NOMO-1 (cell line): ENCODE measurements around the gene ABHD12.

Experiments
- DNase-seq, 2 experiments: peaks; one replicate each; lab custom pipeline; 2025; ENCODE audit not compliant: unreplicated experiment in 2 of 2; lab: John Stamatoyannopoulos, UW

The ABHD12 gene

DNA sequence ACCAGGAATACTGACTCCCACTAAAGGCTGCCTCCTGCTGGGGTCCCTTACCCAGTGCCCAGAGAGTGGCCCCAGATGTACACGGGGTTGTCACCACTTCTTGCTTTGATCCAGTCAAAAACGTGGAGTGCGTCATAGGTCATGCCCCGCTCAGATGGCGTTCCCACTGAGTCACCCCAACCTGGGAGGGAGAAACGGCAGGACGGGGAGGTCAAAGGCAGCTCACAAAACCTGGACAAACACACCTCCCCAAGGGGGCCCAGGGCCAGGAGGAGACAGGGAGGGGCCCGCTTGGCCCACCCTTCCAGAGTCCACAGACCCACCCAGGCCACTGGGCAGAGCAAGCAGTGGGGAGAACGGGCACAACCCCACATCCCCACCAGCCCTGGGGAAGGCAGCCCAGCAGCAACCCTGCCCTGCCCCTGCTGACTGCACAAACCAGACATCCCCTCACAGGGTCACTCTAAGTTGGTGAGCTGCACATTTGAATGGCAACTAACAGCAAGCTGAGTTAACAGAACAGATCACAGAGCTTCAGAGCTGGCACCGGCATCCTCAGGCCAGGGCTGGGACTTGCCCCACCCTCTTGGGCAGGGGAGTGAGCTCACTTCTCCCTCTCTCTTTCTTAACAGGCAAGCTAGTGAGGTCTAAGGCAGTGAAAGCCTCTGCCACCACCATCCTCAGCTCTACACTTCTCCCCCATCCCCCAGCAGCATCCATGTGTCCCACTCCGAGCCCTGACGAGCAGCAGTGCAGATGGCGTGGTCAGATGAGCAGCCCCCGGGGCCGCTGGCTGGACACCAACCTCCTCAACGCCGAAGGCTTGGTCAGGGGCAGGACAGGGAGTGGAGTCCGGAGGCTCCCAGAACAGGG lies 81.0 kb downstream of the ABHD12 start:
- DNase-seq, result no peak

DNA sequence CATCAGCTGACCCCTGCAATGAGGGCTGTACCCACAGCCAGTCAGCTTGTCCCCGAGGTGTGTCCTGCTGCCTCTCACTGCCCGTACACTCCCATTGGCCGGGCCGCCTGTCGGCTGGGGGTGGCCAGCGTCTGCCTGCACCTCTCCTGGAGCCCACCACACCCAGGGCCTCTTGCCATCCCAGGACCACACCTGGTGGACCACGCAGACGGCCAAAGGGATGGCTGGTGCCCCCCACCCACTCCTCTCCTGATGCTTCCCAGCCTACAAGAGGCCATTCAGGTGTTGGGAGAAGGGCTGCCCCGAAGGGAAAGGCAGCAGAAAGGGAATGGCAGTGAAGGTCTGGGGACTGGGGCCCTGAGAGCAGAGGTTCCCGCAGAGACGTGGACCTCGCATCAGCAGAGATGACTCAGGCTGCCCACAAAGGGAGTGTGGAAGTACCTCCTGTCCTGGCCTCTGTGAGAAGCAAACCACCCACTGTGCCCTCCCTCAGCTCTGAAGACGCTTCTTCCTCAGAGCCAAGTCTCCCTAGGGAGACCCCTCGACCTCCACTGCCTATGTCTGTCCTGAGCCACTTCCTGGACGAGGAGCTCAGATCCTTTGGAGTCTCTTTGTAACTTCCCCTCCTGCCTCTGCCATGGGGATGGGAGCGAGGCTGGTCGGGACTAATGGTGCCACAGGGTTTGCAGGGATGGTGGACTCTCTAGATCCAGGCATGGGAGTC lies 81.8 kb downstream of the ABHD12 start:
- no peak for DNase-seq

DNA sequence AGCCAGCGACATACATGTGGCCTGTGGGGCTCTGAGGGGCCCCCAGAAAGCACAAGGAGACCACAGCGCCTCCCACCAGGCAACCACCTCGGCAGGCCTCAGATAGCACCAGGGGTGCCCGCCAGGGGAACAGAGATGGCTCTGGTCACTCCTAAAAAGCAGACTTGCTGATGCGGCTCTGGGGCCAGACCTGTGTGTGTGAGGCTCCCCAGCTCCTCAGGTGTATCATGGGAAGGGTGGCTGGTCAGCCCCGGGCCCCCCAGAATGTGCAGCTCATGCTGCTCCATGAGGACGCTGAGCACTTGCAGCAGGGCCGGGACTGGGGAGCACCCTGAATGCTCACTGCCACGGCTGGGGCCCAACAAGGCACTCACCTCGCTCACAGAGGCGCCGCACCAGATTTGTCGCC lies 82.5 kb downstream of the ABHD12 start:
- DNase-seq, result no peak

DNA sequence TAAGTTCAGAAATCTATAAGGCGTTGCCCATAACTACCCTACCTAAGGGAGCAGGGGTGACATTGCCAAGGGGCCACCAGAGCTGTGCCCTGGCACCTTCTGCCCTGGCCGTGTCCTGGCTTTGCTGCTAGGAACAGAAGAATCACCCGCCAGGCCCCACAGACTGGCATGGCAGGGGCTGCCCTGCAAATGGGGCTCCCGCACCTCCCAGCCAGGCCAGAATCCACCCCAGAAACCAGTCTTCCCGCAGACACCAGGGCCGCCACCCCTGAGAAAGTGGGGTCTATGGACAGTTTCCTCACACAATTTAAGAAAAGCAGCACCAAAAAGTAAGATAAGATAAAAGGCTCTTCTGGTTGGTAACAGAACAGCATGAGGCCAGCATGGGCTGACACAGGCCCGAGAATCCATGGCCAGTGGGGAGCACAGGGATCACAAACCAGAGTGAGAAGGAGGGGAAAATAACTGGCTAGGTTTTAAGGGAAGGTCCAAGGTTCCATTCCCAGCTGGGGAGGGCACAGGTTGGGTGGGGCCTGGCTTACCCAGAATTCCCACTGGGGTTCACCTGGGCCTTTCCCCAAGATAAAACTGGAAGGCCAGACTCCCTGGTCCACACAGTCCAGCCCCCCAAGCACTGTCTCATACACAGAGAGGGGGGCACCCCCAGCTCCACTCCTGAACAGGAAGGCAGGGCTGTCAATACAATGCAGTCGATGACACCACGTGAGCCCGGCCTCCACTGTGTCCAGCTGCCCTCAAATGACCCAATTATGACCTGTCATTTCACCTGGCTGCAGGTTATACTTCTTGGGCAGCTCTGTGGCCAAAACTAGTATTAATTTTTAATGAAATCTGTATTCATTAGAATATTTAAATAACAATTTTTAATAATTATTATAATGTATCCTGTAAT lies 83.4 kb downstream of the ABHD12 start:
- DNase-seq, result no peak

DNA sequence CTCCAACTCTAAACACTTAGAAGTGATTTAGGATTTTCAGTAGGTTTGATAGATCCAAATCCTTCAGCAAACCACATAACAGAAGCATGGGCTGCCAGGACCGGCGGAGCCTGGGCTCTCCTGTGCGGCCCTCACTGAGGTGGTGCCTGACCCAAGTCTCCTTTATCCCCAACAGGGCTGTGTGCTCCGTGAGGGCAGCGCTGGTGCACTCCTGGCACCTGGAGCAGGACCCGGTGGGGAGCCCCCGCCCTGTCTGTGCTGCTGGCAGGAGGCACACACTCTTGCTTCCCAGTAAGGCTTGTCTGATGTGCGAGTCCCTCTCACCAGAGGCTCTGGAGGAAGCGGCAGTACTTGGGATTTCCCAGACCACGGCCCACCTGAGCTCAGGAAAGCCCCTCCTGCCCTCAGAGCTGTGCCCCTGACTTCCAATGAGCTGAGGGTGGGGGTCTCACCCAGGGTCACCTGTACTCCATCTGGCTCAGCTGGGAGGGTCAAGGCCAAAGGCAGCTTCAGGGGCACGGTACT lies 86.5 kb downstream of the ABHD12 start:
- no peak for DNase-seq

DNA sequence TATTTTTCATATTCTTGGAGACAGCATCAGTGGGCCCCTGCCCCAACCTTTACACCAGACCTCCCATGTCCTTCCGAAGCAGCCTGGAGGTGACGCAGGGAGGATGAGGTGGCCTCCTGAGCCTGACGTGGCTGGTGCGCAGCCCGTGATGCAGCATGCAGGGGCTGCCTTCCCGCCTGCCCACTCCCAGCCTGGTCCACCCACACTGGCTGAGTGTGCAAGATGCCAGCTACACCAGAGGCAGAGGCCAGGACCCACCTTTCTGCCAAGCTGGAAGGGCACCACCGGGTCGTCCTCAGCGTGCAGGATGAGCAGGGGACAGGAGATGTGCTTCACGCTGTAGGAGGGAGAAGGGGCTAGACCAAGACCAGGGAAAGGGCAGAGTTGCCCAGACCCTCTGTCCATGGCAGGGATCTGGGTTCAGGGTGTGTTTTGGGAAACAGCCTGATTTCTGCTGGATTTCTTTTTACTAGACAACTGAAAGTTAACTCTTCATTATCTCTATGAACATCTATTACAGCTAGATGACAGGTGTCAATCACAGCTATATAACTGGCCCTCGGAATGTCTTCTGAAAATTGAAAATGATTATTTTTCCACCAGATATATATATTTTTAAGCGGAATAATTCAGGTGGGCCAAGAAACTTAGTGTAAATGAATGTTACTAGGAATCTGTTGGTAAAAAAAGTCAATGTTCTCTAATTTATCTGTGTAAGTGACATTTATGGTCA lies 87.2 kb downstream of the ABHD12 start:
- DNase-seq, result no peak

DNA sequence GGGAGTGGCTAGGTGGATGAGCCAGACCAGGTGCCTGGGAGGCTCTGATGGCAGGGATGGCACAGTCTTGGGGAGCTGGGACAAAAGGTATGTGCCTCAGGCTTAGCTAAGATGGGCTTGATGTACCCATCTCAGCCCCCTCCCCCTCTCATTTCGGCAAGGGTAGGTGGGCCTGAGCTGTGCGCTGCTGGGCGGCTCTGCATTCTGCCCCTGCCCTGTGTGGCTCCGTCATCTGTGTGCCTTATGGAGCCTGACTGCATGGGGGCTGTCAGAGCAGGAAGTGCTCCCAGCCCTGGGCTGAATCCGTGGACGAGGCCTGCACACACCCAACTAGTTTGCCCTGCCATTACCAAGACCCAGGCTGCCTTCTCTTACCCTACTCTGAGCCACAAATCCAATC lies 88.0 kb downstream of the ABHD12 start:
- no peak for DNase-seq

DNA sequence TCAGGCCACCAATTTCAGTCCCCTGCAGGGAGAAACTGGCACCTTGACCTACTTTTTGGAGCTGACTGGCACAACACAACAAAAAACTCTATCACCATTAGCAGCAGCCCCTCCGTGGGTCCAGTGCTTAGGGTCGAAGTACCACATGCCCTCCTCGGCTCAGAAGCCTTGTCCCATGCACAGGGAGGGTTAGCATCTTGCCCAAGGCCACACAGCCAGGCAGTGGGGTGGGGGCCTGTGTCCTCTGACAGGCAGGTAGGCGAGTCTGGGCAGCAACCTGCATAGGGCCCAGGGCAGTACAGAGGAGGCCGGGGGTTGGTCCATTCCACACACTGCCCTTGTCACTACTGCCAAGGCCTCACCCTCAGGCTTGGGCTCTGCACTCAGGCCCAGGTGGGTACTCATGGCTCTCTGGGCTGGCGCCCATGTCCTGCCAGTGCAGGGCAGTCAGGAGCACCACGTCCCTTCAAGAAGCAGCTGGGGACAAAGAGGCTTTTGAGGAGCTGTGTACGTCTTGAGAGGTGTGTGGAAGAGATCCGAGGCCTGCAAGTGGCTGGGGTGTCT lies 89.2 kb downstream of the ABHD12 start:
- no peak for DNase-seq

DNA sequence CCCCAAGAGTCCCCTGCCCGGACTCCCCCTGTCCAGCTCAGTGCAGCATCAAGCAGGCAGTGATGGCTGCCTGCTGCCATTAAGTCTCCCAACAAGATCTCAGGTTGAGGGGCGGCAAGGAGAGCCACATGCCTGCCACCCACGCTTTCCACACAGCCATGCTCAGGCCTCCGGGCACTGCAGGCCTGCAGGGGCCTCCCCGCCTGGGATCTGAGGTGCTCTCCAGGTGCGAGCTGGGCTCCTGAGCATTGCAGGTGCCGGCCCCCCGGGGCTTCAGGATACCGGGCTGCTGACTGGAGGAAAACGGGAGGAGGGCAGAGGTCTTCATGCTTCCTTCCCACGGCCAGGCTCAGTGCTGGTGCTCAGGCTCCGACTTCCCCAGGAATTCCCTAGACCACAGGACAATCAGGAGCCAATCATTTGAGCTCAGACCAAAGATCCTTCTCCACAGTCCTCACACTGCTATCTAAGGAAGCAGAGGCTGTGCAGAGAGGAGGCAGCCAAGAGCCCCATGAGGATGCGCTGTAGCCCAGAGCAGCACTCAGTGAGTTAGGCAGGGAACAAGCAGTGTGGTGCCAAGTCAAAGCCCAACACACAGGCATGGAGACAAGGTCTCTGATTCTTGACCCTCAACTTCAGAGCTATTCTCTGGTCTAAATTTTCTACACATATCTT lies 90.0 kb downstream of the ABHD12 start:
- no peak for DNase-seq

DNA sequence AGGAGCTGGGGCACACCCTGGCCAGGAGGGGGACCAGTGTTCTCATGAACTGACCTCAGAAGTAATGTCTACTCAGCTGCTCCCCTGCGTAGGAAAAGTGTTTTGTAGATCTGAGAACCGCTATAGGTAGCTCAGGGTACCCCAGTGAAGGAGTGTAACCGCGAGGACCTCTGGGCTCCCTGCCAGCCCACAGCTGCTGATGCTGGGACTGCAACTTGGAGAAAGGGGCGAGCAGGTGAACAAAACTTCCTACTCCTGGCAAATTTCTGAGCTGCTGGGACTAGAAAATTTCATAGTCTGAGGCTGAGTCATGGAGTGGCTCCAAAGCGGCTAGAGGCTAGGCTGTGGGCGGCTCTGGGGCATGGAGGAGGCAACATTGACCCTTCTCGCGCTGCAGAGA lies 90.8 kb downstream of the ABHD12 start:
- no peak for DNase-seq

DNA sequence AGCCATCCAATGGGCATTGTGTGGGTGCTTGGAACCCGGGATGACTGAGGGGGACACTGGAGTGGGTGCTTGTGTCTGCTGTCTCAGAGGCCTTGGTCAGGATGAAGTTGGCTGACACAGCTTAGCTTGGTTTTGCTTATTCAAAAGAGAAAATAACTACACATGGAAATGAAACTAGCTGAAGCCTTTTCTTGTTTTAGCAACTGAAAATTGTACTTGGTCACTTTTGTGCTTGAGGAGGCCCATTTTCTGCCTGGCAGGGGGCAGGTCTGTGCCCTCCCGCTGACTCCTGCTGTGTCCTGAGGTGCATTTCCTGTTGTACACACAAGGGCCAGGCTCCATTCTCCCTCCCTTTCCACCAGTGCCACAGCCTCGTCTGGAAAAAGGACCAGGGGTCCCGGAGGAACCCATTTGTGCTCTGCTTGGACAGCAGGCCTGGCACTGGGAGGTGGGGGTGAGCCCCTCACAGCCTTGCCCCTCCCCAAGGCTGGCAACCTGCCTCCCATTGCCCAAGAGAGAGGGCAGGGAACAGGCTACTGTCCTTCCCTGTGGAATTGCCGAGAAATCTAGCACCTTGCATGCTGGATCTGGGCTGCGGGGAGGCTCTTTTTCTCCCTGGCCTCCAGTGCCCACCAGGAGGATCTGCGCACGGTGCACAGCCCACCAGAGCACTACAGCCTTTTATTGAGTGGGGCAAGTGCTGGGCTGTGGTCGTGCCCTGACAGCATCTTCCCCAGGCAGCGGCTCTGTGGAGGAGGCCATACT lies 93.3 kb downstream of the ABHD12 start:
- DNase-seq, result no peak

DNA sequence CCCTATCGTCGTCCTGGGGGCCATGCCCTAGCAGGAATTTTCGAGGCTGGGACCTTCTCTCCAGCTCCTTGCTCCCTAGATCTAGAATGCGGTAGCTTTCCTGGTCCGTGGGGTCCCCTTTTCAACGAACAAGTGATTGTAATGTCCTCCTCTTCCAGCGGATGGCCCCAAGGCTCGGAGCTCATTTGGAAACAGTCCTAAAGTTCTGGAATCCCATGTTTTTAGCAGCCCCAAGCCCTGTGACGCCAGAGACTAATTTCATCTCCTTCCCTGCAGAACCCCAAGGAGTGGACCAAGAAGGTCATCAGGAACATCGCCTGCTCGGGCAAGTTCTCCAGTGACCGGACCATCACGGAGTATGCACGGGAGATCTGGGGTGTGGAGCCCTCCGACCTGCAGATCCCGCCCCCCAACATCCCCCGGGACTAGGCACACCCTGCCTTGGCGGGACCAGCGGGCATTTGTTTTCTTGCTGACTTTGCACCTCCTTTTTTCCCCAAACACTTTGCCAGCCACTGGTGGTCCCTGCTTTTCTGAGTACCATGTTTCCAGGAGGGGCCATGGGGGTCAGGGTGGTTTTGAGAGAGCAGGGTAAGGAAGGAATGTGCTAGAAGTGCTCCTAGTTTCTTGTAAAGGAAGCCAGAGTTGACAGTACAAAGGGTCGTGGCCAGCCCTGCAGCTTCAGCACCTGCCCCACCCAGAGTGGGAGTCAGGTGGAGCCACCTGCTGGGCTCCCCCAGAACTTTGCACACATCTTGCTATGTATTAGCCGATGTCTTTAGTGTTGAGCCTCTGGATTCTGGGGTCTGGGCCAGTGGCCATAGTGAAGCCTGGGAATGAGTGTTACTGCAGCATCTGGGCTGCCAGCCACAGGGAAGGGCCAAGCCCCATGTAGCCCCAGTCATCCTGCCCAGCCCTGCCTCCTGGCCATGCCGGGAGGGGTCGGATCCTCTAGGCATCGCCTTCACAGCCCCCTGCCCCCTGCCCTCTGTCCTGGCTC lies 94.2 kb downstream of the ABHD12 start:
- DNase-seq, result peak in 1 of 2 experiments; percentile 5

DNA sequence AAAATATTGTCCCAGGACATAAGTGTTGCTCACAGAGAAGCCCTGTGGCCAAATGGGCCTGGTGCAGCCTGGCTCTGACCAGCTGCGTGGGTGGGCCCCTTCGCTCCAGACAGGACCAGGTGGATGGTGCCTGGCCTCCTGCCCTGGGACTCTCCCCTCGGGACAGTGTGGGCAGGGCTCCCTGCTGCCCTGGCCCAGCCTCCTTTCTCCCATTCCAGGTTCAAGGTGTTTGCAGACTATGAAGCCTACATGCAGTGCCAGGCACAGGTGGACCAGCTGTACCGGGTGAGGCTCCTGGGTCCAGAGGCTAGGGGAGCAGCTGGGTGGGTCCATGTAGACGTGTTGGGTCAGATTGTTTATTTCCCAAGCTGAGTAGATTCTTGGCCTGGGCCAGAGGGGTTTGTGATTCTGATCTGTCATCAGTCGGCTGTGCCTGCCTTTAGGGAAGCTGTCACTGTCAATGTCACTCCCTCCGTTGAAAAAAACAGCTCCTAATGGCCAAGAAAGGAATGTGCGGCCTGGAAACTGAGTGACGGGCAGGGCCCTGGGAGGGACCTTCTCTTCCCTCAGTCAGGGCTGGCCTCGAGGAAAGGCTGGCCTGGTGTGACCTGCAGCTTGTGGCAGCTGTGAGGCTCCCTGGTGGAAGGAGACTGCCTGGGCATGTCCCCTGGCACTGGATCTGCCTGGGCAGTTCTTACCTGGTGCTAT lies 95.1 kb downstream of the ABHD12 start:
- no peak for DNase-seq

DNA sequence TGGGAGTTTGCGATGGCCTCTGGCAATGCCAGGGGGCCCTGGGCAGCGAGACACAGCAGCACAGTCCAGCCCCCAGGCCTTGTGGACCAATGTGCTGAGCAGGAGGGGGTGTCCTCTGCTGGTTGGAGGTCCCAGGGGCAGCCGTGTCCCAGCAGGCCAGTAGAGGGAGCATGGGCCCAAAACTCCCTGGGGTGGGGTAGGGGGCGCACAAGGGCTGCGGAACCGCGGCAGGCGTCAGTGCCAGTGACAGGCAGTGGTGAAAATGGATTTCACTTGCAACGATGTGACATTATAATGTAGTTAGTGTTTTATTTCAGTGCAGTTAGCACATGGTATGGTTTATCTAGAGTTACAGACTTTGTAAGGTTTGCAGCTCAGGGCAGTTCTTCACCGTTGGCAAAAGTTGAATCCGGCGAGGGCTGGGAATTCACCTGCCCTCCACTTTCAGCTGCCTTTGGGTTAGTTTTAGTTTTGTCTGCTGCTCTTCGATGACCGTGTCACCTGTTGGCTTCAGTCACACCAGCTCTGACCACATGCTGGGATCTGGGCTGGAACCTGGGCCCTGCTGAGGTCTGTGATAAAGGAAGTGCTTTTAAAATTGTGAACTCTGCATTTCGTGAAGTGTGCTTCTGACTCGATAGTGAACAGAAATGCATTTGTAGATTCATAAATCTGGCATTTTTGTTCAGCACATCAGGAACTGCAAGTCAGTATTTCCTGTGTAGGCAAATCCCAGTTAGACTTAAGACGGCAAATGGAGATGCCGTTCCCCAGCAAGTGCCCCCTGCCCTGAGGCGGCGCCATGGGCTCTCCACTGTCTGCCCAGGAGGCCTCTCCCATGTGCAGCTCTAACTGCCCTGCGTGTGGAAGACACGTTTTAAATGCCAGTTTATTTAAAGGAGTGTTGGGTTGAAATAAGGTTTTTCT lies 95.9 kb downstream of the ABHD12 start:
- DNase-seq, result no peak

DNA sequence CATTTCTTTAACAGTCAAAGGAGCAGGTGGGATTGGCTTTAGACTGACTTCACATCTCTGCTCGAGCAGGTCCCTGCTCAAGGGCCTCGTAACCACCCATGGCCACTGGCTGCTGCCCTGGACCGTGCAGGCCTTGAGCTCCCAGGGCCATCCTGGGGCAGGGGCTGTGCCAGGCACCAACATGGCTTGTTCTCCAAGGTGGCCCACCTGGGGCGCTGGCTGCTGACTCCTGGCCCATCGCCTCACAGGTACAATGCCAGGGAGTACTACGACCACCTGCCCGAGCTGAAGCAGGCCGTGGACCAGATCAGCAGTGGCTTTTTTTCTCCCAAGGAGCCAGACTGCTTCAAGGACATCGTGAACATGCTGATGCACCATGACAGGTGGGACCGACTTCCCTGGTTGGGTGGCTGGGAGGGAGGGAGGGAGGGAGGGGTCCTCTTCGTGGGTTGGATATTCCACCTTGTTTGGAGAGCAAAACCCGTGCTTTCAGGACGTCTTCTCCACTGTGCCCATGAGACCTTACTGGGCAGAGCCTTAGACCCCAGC lies 96.7 kb downstream of the ABHD12 start:
- no peak for DNase-seq
